K562 (cell line): Measurements from ENCODE around the gene MOB1A. TPM values are rescaled to one million over a fixed set of nuclear protein-coding genes. Genes with fewer than 3 reads are reported as not detected.

Source experiments
- BCOR ChIP-seq: fragments of 450-650 bp; IDR thresholded peaks from 2 replicates; pipeline ENCODE4 v1.6.1; 2016
- FOS ChIP-seq: IDR thresholded peaks from 3 replicates; pipeline ENCODE4 v1.6.1; 2011; ENCODE audit not compliant: insufficient read length; ENCODE audit errors: extremely low read depth
- FOXA1 ChIP-seq: fragments of 450-650 bp; IDR thresholded peaks from 2 replicates; pipeline ENCODE4 v1.6.1; 2016; ENCODE audit warnings: mild to moderate bottlenecking, borderline replicate concordance
- HDAC2 ChIP-seq: fragments of 450-650 bp; IDR thresholded peaks from 2 replicates; pipeline ENCODE4 v1.6.1; 2016; ENCODE audit warnings: mild to moderate bottlenecking
- HDAC3 ChIP-seq: fragments of 450-650 bp; IDR thresholded peaks from 2 replicates; pipeline ENCODE4 v1.6.1; 2018; ENCODE audit warnings: borderline replicate concordance, mild to moderate bottlenecking, moderate library complexity; ENCODE audit not compliant: partially characterized antibody
- L3MBTL2 ChIP-seq: fragments of 450-650 bp; IDR thresholded peaks from 2 replicates; pipeline ENCODE4 v1.6.1; 2016; ENCODE audit warnings: mild to moderate bottlenecking, moderate library complexity
- MXD1 ChIP-seq: fragments of 250-450 bp; sonication (Bioruptor Pico); IDR thresholded peaks from 2 replicates; pipeline ENCODE4 v1.8.0; 2021; ENCODE audit warnings: borderline replicate concordance, mild to moderate bottlenecking, moderate library complexity; ENCODE audit not compliant: poor library complexity, severe bottlenecking
- MYC ChIP-seq, 2 experiments: fragments of 250-450 bp in 1 of 2; sonication (Bioruptor Pico) in 1 of 2; IDR thresholded peaks; 2 replicates each; pipeline versions ENCODE4 v1.5.1 to v1.6.1; 2012 to 2021; ENCODE audit warnings: low read depth in 2 of 2, borderline replicate concordance in 1 of 2, improper control_type of control experiment in 1 of 2, low read length in 1 of 2, mild to moderate bottlenecking in 1 of 2, moderate library complexity in 1 of 2
- POLR2B ChIP-seq: fragments of 450-650 bp; IDR thresholded peaks from 2 replicates; pipeline ENCODE4 v1.6.1; 2018; ENCODE audit warnings: low read depth; ENCODE audit not compliant: partially characterized antibody
- SMARCE1 ChIP-seq: fragments of 450-650 bp; IDR thresholded peaks from 2 replicates; pipeline ENCODE4 v1.7.1; 2016; ENCODE audit warnings: mild to moderate bottlenecking
- SNIP1 ChIP-seq: fragments of 450-650 bp; IDR thresholded peaks from 2 replicates; pipeline ENCODE4 v1.7.1; 2017; ENCODE audit warnings: low read depth, mild to moderate bottlenecking
- SRF ChIP-seq, 2 experiments: fragments of 250-450, 450-650 bp in 1 of 2; sonication (Bioruptor Pico) in 1 of 2; sonication (generic) in 1 of 2; formaldehyde crosslinking; IDR thresholded peaks; 2 replicates each; pipeline versions ENCODE4 v1.5.0 to v1.5.1; 2020 to 2022; ENCODE audit warnings: mild to moderate bottlenecking in 1 of 2, missing genetic modification reagents in 1 of 2
- YY1 ChIP-seq, 3 experiments: IDR thresholded peaks; 2 replicates each; pipeline ENCODE4 v1.6.1; 2011; ENCODE audit warnings: low read length in 2 of 3, mild to moderate bottlenecking in 2 of 3, moderate library complexity in 2 of 3, borderline replicate concordance in 1 of 3, control low read depth in 1 of 3, low read depth in 1 of 3; ENCODE audit not compliant: insufficient read depth in 3 of 3, insufficient replicate concordance in 2 of 3, control insufficient read depth in 1 of 3, insufficient read length in 1 of 3; ENCODE audit errors: extremely low read depth in 1 of 3
- ZBTB5 ChIP-seq: fragments of 450-650 bp; IDR thresholded peaks from 2 replicates; pipeline ENCODE4 v1.6.1; 2017; ENCODE audit warnings: antibody characterized with exemption
- ZNF197 ChIP-seq: fragments of 200-800 bp; sonication (Bioruptor generic); IDR thresholded peaks from 2 replicates; pipeline ENCODE4 v1.6.1; 2016; ENCODE audit warnings: low read depth, missing genetic modification characterization, missing compliant biosample characterization
- ZNF23 ChIP-seq: fragments of 250-450 bp; sonication (Bioruptor Pico); IDR thresholded peaks from 2 replicates; pipeline ENCODE4 v1.4.0; 2020; ENCODE audit warnings: mild to moderate bottlenecking
- ZNF561 ChIP-seq: fragments of 450-650 bp; formaldehyde crosslinking; conservative IDR thresholded peaks from 2 replicates; pipeline ENCODE4 v1.4.0; 2020; ENCODE audit warnings: mild to moderate bottlenecking, moderate library complexity
- ZNF609 ChIP-seq: sonication (generic); formaldehyde crosslinking; IDR thresholded peaks from 2 replicates; pipeline ENCODE4 v1.8.1; 2023; ENCODE audit warnings: missing genetic modification reagents, mild to moderate bottlenecking, borderline replicate concordance
- ZNF766 ChIP-seq: fragments of 200-800 bp; sonication (Bioruptor generic); conservative IDR thresholded peaks from 2 replicates; pipeline ENCODE4 v1.6.1; 2016; ENCODE audit warnings: missing genetic modification characterization, missing compliant biosample characterization
- polyA plus RNA-seq, 8 experiments: library from polyadenylated mRNA; depleted of rRNA in 4 of 8; stranded (reverse) in 5 of 8; unstranded in 3 of 8; fragments of >200 nt; fragmentation: Nextera tagmentation in 2 of 8; fragmentation: Illumina TruSeq in 1 of 8; extraction: Ambion mirVana in 2 of 8; extraction: Trizol in 1 of 8; gene quantifications; 2 replicates each; pipeline versions ENCODE4 v1.2.1 to v1.2.3, GENCODE V29; 2011 to 2014; ENCODE audit warnings: inconsistent platforms in 1 of 8, missing spikeins in 1 of 8
- total RNA-seq, 7 experiments: library from RNA; depleted of rRNA in 6 of 7; stranded (reverse); fragments of >200 nt in 6 of 7; fragmentation: Illumina TruSeq in 2 of 7; extraction: Trizol in 2 of 7; gene quantifications; 2 replicates each; pipeline versions ENCODE4 v1.2.1 to v1.2.3, GENCODE V29; 2011 to 2021; ENCODE audit warnings: low replicate concordance in 1 of 7

MOB1A gene
- total and polyA plus RNA-seq, 9 of the 15 experiments (the other 6 are each of a cell fraction or from before 2014, with no cell fraction given) = 24.8 to 100 (median 60.2) TPM

- TF ChIP-seq ZBTB5 (no peak), HDAC3 (no peak), FOS (no peak), POLR2B (peak; percentile 84), SNIP1 (no peak), YY1 (IDR thresholded peaks at IDR 0.05; ENCODE audit: borderline replicate concordance in 1 of 3, control insufficient read depth in 1 of 3, extremely low read depth in 1 of 3, insufficient read depth in 3 of 3, insufficient read length in 1 of 3, insufficient replicate concordance in 2 of 3, low read depth in 1 of 3, low read length in 2 of 3) (peak in 1 of 3 experiments; percentile 75), MYC (IDR thresholded peaks at IDR 0.05; ENCODE audit: low read depth, low read length) (peak; percentile 59; the same call in 1 of the 2 replicates), MYC (CRISPR knock-in tag; IDR thresholded peaks at IDR 0.05; ENCODE audit: borderline replicate concordance, low read depth) (no peak), ZNF766 (peak; percentile 60; the same call in 1 of the 2 replicates), ZNF561 (CRISPR knock-in tag) (no peak), ZNF23 (no peak), BCOR (no peak), SMARCE1 (peak; percentile 42; the same call in 1 of the 2 replicates), SRF (CRISPR knock-in tag; IDR thresholded peaks at IDR 0.05) (peak in 1 of 2 experiments; percentile 59; a peak in 2 of 4 replicates), FOXA1 (no peak), L3MBTL2 (peak; percentile 71; the same call in 1 of the 2 replicates), ZNF197 (CRISPR knock-in tag) (no peak; the same call in 1 of the 2 replicates), HDAC2 (0 out of 2 replicates have a peak, but pooled peaks have one; percentile 33), MXD1 (CRISPR knock-in tag) (no peak), ZNF609 (CRISPR knock-in tag) (no peak)
Measured at GRCh38 chr2:74178211-74179062, at the start of gene MOB1A (continued).
